Activated CD4-positive, CD25-positive, alpha-beta regulatory T cell treated with anti-CD3 and anti-CD28 coated beads, Interleukin-2, amount 50 U/mL, for 72 hours (primary cell): ENCODE measurements around the gene PRND.
"Not testable (repeated sequence)": the region's sequence is repeated elsewhere in the genome, so short reads cannot be mapped to it uniquely, and the experiment has no call there.

Experiments used
- DNase-seq: peaks from one replicate; pipeline ENCODE4 v3.0.0; 2021

PRND gene

DNA sequence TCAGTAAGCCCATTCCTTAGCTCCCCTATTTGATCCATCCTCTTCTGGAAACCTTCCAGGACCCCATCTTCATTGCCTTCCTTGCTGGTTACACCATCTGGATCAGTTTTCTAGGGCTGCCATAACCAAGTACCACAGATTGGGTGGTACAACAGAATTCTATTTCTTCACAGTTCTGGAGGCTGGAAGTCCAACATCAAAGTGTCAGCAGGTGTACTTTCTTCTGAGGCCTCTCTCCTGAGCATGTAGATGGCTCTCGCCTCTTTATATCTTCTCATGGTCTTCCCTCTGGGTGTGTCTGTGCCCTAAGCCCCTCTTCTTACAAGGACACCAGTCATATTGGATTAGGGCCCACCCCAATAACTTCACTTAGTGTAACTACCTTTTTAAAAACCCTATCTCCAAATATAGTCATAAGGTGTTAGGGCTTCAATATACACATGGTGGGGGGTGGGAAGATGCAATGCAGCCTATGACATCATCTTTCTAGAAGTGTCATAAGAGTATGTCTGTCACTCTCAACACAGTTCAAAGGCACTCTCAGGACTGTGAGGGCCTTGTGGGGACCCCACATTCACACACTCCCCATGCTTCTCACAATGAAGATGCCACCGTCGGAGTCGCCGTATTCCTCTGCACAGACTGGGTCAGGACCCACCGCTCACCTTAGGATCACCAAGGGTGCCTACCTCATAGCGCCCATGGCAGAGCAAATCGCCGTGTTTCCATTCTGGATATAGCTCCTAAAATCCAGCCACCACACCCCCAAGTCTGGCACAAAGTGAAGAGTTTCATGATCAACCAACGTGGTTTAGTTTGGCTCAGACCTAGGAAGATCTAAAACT, 12.2 kb upstream of the PRND start:
- no peak for DNase-seq

DNA sequence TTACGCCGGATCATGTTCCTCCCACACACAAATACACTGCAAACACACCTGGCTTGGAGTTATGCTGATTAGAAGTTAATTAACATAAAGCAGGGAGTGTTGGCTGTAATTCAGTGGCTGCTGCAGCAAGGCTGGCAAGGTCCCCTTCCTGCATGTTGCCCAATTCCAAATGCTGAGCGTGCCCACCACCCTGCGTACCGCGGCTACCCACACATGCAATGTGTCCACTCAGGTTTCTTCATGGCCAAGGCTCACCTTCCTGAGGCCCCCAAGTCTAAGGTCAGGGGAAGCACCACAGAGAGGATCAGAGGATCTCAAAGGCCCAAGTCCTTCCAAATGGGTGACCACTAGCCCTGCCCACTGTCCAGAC, 11.6 kb upstream of the PRND start:
- no peak for DNase-seq

DNA sequence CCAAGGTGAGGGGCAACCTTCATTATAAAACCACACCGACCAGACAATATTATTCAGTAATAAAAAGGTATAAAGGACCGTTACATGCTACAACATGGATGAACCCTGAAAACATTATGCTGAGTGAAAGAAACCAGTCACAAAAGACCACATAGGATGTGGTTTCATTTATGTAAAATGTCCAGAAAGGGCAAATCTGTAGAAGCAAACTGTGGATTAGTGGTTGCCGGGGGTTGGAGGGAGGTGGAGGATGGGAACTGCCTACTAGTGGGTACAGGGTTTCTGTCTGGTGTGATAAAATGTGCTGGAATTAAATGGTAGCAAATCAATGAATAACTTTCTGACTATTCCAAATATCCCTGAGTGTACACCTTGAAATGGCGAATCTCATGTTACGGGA, 10.2 kb upstream of the PRND start:
- no peak for DNase-seq

DNA sequence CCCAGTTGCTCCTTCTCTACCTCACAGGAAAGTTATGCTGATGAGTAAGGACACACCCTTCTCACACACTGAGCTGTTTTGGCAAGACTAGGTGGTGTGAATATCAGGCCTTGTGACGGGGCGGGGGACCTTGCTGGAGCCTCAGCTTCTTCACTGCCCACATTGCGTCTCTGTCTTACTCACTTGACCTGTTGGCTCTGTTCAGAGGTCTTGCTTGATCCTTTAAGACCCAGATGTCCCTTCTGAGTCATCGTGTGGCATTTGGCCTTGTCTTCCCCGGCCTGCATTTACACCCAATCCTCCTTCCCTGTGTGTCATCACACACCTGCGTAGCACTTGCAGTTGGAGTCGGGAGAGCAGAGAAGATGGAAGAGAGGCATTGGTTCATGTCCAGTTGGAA, 8.3 kb upstream of the PRND start:
- no peak for DNase-seq

DNA sequence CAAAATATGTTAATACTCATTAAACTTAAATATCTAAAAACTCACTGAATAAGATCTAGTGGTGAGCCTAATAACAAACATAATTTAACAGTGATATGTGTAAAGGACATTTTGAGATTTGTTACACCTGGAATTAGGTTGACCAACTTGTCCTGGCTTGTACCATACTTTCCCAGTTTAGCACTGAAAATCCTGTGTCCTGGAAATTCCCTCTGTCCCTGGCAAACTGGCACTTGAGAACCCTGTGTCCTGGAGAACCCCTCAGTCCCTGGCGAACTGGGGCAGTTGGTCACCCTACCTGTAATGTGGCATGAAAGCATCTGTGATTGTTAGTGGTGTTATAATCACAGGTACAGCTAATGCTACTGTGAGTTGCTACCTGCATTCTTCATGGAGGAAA, 6.9 kb upstream of the PRND start:
- DNase-seq, result no peak

DNA sequence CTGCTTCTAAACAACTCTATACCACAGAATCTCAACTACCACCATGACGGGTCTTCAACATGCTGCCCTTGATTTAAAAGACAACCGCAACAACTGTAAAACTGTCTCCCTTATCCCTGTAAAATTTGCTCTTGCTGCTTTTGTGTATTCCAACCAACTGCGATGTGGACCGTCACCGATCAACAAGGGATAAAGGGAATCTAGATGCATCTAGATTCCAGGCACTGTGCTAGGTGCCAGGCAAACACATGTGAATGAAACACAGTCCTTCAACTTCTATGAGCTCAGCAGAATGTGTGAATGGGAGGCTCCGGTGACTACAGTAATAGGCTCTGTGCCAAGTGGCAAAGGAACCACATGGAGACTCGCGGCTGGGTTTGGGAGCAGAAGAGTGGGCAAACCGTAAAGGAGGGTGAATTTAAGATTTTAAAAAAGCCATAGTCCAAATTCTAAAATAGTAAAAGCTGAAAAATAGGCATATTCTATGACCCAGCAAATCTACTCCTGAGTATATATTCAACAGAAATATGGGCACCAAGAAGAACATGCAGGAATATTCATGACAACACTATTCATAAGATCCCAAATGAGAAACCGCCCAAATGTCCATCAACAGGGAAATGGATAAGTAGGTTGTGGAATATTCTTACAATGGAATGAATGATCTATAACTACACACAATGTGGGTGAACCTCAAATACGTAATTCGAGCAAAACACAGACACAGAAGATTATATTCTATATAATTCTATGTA, 3.7 kb upstream of the PRND start:
- DNase-seq, result no peak

DNA sequence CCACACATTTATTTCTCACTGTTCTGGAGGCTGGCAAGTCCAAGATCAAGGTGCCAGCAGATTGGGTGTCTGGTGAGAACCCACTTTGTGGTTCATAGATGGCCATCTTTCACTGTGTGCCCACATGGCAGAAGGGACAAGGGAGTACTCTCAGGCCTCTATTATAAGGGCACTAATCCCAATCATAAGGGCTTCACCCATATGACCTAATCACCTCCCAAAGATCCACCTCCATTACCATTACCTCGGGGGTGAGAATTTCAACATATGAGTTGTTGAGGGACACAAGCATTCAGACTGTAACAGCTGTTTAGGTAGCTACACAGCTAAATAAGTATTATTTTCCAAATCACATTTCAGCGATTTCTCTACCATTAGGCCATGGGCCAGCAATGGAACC, 2.5 kb upstream of the PRND start:
- DNase-seq, result no peak

DNA sequence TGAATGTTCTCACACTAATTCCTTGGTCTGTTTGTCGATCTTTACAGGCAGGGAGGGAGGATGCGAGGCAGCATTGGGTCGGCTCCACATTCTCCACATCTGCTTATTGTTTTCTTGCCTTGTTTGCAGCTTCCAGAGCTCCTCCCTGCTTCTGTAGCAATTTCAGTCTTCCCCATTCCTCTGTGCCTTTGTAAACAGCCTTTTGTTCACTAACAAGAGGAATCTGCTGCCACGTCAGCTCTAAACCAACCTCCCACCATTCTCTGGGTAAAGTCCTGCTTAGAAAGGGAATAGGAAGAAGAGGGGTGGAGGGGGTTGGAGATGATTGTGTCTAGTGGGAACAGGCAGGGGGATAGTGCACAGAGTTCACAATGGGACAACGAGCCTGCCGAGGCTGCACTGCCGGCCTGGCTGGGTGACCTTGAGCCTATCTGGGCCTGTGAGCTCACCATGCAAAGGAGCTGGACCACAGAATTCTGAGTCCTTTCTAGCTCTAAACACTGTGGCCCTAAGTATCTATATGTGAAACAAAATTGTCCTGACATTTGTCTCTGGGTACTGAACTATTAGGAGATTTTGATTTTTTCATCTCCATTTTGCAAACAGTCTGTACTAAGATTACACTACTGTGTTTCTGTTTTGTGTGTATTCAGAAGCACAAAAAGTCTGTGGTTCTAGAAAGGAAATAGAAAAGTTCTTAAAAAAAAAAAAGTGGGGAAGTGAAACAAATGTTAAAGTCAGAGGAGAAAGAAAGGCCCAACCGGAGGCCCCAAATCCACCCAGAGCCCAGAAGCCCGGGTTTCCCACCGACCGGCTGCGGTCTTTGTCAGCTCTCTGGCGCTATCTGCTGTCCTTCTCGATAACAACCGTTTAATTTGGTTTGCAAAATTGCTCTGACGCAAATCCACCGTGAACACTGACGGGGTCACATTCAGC, 1.4 kb upstream of the PRND start:
- peak; percentile 71 for DNase-seq

DNA sequence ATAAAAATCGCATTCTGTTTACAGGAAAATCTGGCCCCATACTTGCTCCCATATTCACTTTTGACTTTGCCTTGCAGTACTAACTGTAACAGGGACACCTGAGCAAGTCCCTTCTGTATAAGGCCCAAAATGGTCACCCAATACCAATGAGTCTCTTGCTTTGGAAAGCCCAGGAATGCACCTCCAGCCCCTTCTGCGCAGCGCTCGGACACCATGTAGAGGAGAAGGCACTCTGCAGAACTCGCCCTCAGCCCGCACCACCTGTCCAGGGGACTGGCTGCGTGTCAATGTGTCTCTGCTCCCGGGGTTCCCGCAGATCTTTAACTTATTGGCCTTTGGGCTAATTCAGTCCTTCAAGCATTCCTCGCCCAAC, 746 bp upstream of the PRND start:
- DNase-seq, result no peak

DNA sequence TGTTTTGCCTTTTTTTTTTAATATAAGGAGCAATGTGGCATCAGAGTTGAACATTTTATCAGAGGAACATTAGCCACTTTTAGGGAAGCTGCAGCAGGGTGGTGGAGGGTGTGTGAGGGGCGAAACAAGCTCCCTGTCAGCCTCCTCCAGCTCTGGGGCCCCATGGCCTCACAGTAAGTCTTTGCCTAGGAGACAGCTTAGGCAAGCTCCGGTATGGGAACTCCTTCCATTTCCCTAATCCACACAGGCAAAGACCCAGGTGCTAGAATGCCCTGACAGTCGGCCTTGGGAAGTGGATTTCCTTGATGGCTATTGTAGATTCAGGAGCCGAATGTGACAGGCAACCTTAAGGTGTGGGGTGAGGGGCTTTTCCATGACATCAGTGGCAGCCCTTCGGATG, 862 bp downstream of the PRND start:
- DNase-seq, result no peak

DNA sequence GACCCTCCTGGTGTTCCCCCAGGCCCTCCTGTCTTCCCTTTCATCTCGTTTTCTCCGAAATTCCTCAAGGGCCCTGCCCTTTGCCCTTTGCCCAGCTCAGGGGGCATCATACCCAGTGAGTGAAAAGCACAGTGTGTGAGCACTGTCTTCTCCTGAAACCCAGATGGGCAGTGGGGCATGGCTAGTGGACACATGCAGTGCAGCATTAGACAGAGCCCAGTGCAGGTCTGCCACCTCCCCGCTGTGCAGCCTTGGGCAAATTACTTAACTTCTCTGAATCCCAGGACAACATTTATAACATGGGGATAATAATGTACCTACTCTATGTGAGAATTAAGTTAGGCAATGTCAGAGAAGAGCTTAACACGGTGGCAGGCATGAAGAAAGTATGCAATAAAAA, 1.3 kb downstream of the PRND start:
- DNase-seq, result no peak

DNA sequence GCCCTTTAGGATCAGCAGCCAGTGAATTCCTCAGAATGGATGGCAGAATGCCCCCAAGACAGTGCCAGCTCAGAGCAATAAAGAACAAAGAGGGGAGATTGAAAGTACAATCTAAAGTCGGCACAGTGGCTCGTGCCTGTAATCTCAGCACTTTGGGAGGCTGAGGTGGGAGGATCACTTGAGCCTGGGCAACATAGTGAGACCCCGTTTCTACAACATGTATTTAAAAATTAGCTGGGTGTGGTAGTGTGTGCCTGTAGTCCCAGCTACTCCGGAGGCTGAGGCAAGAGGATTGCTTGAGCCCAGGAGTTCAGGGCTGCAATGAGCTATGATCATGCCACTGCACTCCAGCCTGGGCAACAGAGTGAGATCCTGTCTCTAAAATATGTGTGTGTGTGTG, 1.8 kb downstream of the PRND start:
- not testable (repeated sequence) for DNase-seq

DNA sequence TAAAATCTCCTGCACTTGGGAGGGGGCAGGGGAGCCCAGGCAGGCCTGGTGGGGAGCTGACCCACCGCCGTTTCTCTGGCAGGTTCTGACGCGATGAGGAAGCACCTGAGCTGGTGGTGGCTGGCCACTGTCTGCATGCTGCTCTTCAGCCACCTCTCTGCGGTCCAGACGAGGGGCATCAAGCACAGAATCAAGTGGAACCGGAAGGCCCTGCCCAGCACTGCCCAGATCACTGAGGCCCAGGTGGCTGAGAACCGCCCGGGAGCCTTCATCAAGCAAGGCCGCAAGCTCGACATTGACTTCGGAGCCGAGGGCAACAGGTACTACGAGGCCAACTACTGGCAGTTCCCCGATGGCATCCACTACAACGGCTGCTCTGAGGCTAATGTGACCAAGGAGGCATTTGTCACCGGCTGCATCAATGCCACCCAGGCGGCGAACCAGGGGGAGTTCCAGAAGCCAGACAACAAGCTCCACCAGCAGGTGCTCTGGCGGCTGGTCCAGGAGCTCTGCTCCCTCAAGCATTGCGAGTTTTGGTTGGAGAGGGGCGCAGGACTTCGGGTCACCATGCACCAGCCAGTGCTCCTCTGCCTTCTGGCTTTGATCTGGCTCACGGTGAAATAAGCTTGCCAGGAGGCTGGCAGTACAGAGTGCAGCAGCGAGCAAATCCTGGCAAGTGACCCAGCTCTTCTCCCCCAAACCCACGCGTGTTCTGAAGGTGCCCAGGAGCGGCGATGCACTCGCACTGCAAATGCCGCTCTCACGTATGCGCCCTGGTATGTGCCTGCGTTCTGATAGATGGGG, 3.0 kb downstream of the PRND start:
- DNase-seq, result no peak

DNA sequence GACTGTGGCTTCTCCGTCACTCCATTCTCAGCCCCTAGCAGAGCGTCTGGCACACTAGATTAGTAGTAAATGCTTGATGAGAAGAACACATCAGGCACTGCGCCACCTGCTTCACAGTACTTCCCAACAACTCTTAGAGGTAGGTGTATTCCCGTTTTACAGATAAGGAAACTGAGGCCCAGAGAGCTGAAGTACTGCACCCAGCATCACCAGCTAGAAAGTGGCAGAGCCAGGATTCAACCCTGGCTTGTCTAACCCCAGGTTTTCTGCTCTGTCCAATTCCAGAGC, 3.5 kb downstream of the PRND start:
- no peak for DNase-seq

DNA sequence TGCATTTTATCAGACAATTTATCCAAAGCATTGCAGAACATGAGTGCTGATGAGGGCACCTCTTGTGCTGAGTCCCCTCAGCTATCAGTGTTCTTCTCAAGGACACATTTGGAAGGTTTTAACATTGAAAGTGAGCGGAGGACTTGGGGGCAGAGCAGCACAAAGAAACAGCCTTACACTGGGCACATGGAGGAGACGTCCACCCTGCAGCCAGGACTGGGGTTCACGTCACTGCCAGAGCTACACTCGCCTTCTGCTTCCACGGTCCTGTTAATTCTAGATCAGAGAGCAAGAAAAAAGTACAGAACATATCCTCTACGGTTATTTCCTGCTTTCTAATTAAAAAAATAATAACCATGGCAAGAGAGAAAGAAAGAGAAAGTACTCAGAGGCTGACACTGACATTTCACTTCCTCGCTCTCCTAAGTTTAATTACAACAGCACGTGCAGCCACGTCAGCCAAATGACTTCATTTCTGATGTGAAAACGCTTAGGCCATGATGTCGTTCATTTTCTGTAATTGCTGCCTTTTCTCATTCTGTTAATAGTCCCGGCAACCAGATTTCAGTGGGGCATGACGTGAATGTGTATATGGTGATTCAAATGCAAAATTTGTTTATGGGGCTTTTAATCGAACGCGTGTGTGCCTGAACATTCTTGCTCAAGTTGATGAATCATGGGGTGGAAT, 5.1 kb downstream of the PRND start:
- no peak for DNase-seq

DNA sequence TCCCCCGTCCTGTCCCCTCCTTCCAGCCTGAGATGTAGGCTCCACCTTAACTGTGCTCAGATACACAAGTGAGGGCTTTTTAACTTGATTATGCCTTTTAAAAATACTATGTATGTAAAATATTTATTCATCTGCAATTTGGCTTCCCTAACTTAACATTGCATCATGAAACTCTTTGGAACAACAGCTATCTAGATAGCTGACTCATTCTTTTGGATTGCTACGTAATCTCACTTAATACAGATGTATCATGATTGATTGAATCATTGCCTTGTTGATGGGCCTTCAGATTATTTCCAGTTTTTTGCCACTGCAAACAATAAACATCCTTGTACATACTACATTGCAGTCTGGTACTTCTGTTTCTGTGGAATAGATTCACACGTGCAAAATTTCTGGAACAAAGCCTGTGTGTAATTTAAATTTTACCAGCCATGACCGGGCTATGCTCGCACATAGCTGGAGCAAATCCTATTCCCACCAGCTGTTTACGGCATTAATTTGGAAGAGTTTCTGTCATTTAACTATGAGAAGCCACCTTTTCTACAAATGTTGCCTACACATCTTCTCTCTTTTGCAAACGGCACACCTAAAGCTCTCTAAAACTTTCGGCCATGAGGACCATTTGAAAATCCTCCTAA, 6.5 kb downstream of the PRND start:
- no peak for DNase-seq

DNA sequence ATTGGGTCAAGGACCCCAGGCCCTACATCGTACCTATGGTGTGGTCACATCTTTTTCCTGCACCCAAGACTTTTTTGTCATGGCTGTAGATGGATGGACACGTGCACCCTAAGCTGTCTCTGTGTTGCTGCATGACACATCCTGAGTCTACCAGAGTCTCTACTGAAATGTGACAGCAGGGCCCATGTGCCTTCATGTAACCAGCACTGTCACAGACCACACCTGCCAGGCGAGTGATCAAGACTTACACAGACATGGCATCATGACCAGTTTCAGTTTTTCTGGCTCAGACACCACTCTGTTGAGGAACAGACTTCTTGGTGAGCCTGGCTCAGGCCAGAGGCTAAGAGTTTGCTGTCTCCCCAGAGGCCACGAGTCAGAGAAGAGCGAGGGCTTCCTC, 7.6 kb downstream of the PRND start:
- no peak for DNase-seq

DNA sequence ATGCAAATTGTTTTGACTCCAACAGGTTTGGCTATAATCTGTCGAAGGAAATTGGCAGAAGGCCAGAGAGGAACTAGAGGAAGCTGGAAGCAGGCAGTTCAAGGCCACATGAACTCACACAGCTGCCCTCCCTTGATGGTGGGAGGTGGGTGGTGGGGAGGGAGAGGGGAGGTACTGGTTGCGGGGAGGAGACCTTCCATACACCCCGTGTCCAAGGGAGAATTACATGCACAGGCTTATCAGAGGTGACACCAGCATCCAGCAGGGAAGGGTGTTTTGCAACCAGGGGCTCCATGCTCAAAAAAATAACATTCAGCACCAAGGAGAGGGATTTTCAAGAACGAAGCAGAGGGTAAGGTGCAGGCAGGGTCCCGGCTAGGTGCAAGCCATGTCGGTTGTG, 9.1 kb downstream of the PRND start:
- no peak for DNase-seq

DNA sequence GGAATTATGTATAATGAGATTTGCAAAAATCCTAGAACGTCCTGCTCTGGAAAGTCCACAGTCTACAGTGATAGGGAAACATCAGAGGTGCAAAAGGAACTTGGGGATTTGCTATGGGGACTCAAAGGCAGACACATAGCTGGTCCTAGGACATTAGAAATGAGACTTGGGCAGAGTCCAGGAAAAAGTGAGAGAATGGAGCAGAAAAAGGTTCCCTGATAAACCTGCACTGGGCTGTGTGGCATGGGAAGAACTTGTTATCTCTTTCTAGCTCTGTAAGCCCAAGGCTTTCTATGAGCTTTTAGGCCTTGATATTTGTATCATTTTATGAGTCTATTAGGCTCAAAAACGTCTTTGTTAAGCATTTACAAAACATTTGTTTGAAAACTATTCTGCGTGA, 15.2 kb downstream of the PRND start:
- DNase-seq, result no peak

DNA sequence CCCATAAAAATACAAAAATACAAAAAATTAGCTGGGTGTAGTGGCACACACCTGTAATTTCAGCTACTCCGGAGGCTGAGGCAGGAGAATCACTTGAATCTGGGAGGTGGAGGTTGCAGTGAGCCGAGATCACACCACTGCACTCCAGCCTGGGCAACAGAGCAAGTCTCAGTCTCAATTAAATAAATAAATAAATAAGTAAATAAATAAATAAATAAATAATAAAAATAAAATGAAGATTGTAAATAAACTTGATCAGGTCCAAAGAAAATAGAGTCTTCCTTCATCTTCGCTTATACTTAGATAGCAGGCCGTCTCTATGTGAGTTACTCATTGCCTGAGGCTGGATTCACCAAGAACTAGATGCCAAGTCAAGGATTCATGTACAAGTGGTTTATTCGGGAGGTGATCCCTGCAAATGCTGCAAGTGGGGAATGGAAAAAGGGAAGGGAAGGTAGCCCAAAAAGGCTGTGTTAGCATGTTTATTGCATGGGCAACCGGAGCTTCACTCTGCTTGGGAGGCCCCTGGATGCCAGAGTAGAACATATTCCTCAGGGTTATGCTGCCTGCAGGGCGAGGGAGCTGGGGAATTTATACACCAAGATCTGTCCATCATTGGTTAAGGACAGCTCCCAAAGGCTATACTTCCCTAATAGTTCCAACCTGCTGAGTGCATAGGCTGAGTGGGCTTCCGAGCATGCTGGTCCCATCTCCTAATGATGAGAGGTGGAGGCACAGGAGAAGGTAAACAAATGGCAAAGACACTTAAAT, 16.3 kb downstream of the PRND start:
- no peak for DNase-seq
